HepG2 (cell line): Measurements from ENCODE around the gene CTNNA2. TPM values are rescaled to one million over a fixed set of nuclear protein-coding genes. Genes with fewer than 3 reads are reported as not detected.

Experiments
- ATAC-seq: fragments of 200-7000 bp; cut with Tn5 transposase; 3 replicates; pipeline ENCODE4 v1.9.1; 2020; ENCODE audit warnings: mild to moderate bottlenecking, moderate library complexity
- BruUV-seq: library from RNA; stranded (reverse); fragments of 400-500 nt; replicated peaks from 2 replicates; lab custom pipeline; 2021; lab: Mats Ljungman, UMichigan
- CTCF ChIA-PET: fragments of 300-600 bp; formaldehyde crosslinking; extraction: SDS; loops from one replicate; lab custom pipeline; 2021; ENCODE audit warnings: low total read pairs, inconsistent platforms, low intra/inter-chr PET ratio; lab: Yijun Ruan, JAX
- POLR2A ChIA-PET: fragments of 350-600 bp; sonication (Branson Sonifier 250); formaldehyde crosslinking; loops from one replicate; lab custom pipeline; 2020; ENCODE audit warnings: antibody characterized with exemption, inconsistent platforms; lab: Yijun Ruan, JAX
- DNase-seq: peaks from one replicate; pipeline ENCODE4 v3.0.0-alpha.2; 2015; ENCODE audit warnings: low spot score
- FAIRE-seq: peaks from 3 replicates; lab custom pipeline; 2011; peaks lifted over from hg19 to GRCh38; lab: Jason Lieb, UNC
- H2AFZ ChIP-seq: one replicate; pipeline ENCODE4 v1.6.1; 2011; ENCODE audit warnings: low read length, inconsistent platforms
- H3K27ac ChIP-seq: fragments of 300-600 bp; 3 replicates; pipeline ENCODE4 v1.8.0; 2011; ENCODE audit warnings: mixed run types, mild to moderate bottlenecking, mixed read lengths, low read length, inconsistent platforms; ENCODE audit not compliant: insufficient read depth; ENCODE audit errors: extremely low read length
- H3K27me3 ChIP-seq, 2 experiments: fragments of 200-600 bp in 1 of 2; 2 replicates in 1 of 2; 3 replicates in 1 of 2; pipeline versions ENCODE4 v1.6.0 to v1.8.0; 2011; ENCODE audit warnings: low read length in 2 of 2, mild to moderate bottlenecking in 2 of 2, moderate library complexity in 2 of 2, inconsistent platforms in 1 of 2; ENCODE audit not compliant: insufficient read depth in 2 of 2, control insufficient read depth in 1 of 2
- H3K36me3 ChIP-seq, 2 experiments: fragments of 200-600 bp in 1 of 2; replicated peaks in 1 of 2; 2 replicates in 1 of 2; 3 replicates in 1 of 2; pipeline versions ENCODE4 v1.5.1 to v1.8.0; 2011; ENCODE audit warnings: low read length in 2 of 2, inconsistent platforms in 1 of 2; ENCODE audit not compliant: insufficient read depth in 2 of 2, control insufficient read depth in 1 of 2
- H3K4me1 ChIP-seq: 2 replicates; pipeline ENCODE4 v1.5.1; 2012; ENCODE audit warnings: low read length, inconsistent platforms; ENCODE audit not compliant: insufficient read depth
- H3K4me2 ChIP-seq: 2 replicates; pipeline ENCODE4 v1.6.0; 2011; ENCODE audit warnings: low read depth, low read length, inconsistent platforms
- H3K4me3 ChIP-seq, 3 experiments: fragments of 200-600 bp in 1 of 3; sonication (generic), shearing (Covaris generic) in 1 of 3; replicated peaks in 1 of 3; 2 replicates each; pipeline ENCODE4 v1.5.1; 2011 to 2016; ENCODE audit warnings: low read length in 3 of 3, inconsistent platforms in 2 of 3, low read depth in 2 of 3, mild to moderate bottlenecking in 2 of 3, control low read depth in 1 of 3, mixed read lengths in 1 of 3; ENCODE audit not compliant: insufficient read depth in 1 of 3
- H3K79me2 ChIP-seq: one replicate; pipeline ENCODE4 v1.6.1; 2011; ENCODE audit warnings: low read length, inconsistent platforms; ENCODE audit not compliant: insufficient read depth
- H3K9ac ChIP-seq: 2 replicates; pipeline ENCODE4 v1.6.0; 2011; ENCODE audit warnings: mild to moderate bottlenecking, low read depth, low read length, inconsistent platforms; ENCODE audit not compliant: insufficient read depth
- H3K9me3 ChIP-seq: 2 replicates; pipeline ENCODE4 v1.5.1; 2012; ENCODE audit warnings: mild to moderate bottlenecking, low read length
- H4K20me1 ChIP-seq: 2 replicates; pipeline ENCODE4 v1.6.0; 2011; ENCODE audit warnings: inconsistent platforms, mild to moderate bottlenecking, low read length, moderate library complexity; ENCODE audit not compliant: insufficient read depth
- CEBPB ChIP-seq: IDR thresholded peaks from 2 replicates; pipeline ENCODE4 v1.6.1; 2011; ENCODE audit warnings: low read depth, low read length, improper control_type of control experiment, borderline replicate concordance
- CEBPG ChIP-seq: IDR thresholded peaks from 2 replicates; pipeline ENCODE4 v1.6.1; 2016
- HNF4A ChIP-seq: sonication (generic); formaldehyde crosslinking; IDR thresholded peaks from 2 replicates; pipeline ENCODE4 v1.4.0; 2020; ENCODE audit warnings: missing genetic modification reagents
- PPARG ChIP-seq: conservative IDR thresholded peaks from 2 replicates; pipeline ENCODE4 v1.6.1; 2016; ENCODE audit warnings: missing biosample characterization, missing genetic modification reagents
- SOX6 ChIP-seq, 2 experiments: fragments of 450-650 bp in 1 of 2; sonication (generic) in 1 of 2; formaldehyde crosslinking in 1 of 2; IDR thresholded peaks; 2 replicates each; pipeline versions ENCODE4 v1.4.0 to v1.6.1; 2017 to 2020; ENCODE audit warnings: antibody characterized with exemption in 1 of 2, mild to moderate bottlenecking in 1 of 2, missing genetic modification reagents in 1 of 2
- YEATS4 ChIP-seq: sonication (generic); formaldehyde crosslinking; IDR thresholded peaks from 2 replicates; pipeline ENCODE4 v1.4.0; 2020; ENCODE audit warnings: missing genetic modification reagents, borderline replicate concordance
- WGBS: methylation state at CpG from one replicate; pipeline ENCODE4 v1.1.6; 2017; ENCODE audit warnings: low lambda C conversion rate; 5-methylcytosine and 5-hydroxymethylcytosine counted together
- in situ Hi-C: cut with HindIII; loops from 2 replicates; pipeline ENCODE4 v1.10.0; 2017; ENCODE audit warnings: low pct_unique_long_range_greater_than_20kb; ENCODE audit not compliant: extremely low pct_ligation_motif_present
- intact Hi-C: fragments of 100-400 bp; cut with micrococcal nuclease; formaldehyde crosslinking; loops from one replicate; pipeline ENCODE4 v1.10.0; 2022; ENCODE audit not compliant: unreplicated experiment
- polyA plus RNA-seq, 8 experiments: library from polyadenylated mRNA; depleted of rRNA in 3 of 8; stranded (reverse) in 7 of 8; unstranded in 1 of 8; fragments of >200 nt; fragmentation: Illumina TruSeq in 4 of 8; extraction: Trizol in 4 of 8; gene quantifications; 2 replicates each; pipeline versions ENCODE4 v1.2.1 to v1.2.3, GENCODE V29; 2011 to 2016; ENCODE audit warnings: low read depth in 4 of 8, missing spikeins in 1 of 8, mixed read lengths in 1 of 8; ENCODE audit not compliant: insufficient read depth in 1 of 8
- total RNA-seq, 5 experiments: library from RNA; depleted of rRNA; stranded (reverse); fragments of >200 nt; fragmentation: Illumina TruSeq; extraction: Trizol; gene quantifications; 2 replicates each; pipeline ENCODE4 v1.2.3, GENCODE V29; 2016; ENCODE audit warnings: low read depth in 1 of 5
- TF ChIP-seq, protein P1 (sequence below): sonication (generic); formaldehyde crosslinking; IDR thresholded peaks from 2 replicates; pipeline ENCODE4 v1.4.0; 2020; ENCODE audit warnings: missing genetic modification reagents
- TF ChIP-seq, protein P2 (sequence below): sonication (generic); formaldehyde crosslinking; IDR thresholded peaks from 2 replicates; pipeline ENCODE4 v1.4.0; 2020; ENCODE audit warnings: missing genetic modification reagents, borderline replicate concordance
- TF ChIP-seq, protein P3 (sequence below): IDR thresholded peaks from 2 replicates; pipeline ENCODE4 v1.6.1; 2016

Gene CTNNA2
- total and polyA plus RNA-seq, 2 of the 13 experiments (the other 11 are each of a cell fraction or from before 2014, with no cell fraction given): not detected

DNA sequence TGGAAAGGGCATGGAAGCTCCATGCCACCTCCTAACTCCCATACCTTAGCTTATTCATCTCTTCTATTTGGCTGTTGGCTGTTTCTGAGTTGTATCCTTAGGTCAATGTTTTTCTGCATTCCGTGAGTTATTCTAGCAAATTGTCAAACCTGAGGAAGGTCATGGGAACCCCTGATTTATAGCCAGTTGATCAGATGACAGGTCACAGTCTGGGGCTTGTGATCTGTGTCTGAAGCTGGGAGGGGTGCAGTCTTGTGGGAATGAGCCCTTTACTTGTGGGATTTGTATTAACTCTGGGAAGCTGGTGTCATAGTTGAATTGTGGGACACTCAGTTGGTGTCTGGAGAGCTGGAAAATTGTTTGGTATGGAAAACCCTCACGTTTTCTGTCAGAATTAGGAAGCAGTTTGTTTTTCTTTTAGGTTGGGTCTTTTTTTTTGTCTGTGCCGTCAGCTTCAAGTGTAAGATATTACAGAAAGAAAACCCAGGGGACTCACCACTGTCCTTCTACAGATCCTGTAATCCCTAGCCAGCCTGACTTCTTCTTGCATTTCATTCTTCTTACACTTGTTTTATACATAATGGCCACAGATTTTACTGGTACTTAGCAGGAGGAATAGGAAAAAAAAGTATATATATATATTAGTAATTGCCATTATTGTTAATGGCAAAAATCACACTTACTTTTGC, 653.8 kb downstream of the CTNNA2 start (continued):
- TF ChIP-seq, protein P1, sequence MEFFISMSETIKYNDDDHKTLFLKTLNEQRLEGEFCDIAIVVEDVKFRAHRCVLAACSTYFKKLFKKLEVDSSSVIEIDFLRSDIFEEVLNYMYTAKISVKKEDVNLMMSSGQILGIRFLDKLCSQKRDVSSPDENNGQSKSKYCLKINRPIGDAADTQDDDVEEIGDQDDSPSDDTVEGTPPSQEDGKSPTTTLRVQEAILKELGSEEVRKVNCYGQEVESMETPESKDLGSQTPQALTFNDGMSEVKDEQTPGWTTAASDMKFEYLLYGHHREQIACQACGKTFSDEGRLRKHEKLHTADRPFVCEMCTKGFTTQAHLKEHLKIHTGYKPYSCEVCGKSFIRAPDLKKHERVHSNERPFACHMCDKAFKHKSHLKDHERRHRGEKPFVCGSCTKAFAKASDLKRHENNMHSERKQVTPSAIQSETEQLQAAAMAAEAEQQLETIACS: no peak
- TF ChIP-seq, protein P2, sequence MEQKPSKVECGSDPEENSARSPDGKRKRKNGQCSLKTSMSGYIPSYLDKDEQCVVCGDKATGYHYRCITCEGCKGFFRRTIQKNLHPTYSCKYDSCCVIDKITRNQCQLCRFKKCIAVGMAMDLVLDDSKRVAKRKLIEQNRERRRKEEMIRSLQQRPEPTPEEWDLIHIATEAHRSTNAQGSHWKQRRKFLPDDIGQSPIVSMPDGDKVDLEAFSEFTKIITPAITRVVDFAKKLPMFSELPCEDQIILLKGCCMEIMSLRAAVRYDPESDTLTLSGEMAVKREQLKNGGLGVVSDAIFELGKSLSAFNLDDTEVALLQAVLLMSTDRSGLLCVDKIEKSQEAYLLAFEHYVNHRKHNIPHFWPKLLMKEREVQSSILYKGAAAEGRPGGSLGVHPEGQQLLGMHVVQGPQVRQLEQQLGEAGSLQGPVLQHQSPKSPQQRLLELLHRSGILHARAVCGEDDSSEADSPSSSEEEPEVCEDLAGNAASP (CRISPR knock-in tag): no peak

DNA sequence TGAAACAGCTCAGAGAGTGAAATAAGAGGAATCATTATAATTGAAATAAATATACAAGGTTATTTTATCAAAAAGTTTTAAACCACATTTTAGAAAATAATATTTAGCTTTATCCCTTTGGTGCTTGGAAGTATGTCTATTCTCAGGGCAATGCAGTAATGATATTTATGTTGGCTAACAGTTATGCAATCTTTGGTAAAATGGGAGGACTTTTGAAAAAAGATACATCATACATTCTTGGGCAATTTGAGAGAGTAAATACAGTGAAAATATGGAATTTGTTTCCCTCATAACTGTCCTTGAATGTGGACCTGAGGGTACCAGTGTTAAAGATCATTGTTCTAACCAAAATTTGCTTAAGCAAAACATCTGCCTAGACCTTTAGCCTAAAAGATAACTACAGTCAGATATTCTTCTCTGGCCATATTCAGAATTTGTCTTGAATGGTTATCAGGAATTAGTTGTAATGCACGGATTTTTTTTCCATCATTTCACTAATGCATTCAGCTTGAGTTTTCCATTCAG, 654.5 kb downstream of the CTNNA2 start:
- intact Hi-C loops (no loop called here), in situ Hi-C loops (no loop called here)
- ATAC-seq (peak; percentile 65), DNase-seq (peak; percentile 33), FAIRE-seq (no peak)
- ChIA-PET CTCF (no interaction called here), POLR2A (no interaction called here)
- 0% methylated on average over 1 of the region's 1 CpG for WGBS
- Histone ChIP-seq H3K4me1 (peaks cover 7% of the 10 kb centered on the region; the same call in 1 of the 2 replicates), H3K79me2 (no peaks in the 10 kb centered on the region), H3K9ac (no peak overlapping the region), H3K27ac (no peak overlapping the region), H2AFZ (no peak overlapping the region), H3K4me2 (no peak overlapping the region), H3K4me3 (no peak overlapping the region), H3K9me3 (peaks cover 56% of the 10 kb centered on the region), H4K20me1 (no peaks in the 10 kb centered on the region), H3K27me3 (no peaks in the 10 kb centered on the region), H3K36me3 (no peaks in the 10 kb centered on the region)
- no TSS peak for BruUV-seq
- TF ChIP-seq CEBPG (CRISPR knock-in tag) (peak; percentile 33; the same call in 1 of the 2 replicates), YEATS4 (CRISPR knock-in tag) (no peak), CEBPB (peak; percentile 72; the same call in 1 of the 2 replicates), HNF4A (CRISPR knock-in tag) (peak; percentile 56), PPARG (CRISPR knock-in tag) (0 out of 2 replicates have a peak, but pooled peaks have one; percentile 30), SOX6 (IDR thresholded peaks at IDR 0.05) (no peak), SOX6 (CRISPR knock-in tag; IDR thresholded peaks at IDR 0.05) (peak; percentile 43; the same call in 1 of the 2 replicates)
- TF ChIP-seq, protein P3, sequence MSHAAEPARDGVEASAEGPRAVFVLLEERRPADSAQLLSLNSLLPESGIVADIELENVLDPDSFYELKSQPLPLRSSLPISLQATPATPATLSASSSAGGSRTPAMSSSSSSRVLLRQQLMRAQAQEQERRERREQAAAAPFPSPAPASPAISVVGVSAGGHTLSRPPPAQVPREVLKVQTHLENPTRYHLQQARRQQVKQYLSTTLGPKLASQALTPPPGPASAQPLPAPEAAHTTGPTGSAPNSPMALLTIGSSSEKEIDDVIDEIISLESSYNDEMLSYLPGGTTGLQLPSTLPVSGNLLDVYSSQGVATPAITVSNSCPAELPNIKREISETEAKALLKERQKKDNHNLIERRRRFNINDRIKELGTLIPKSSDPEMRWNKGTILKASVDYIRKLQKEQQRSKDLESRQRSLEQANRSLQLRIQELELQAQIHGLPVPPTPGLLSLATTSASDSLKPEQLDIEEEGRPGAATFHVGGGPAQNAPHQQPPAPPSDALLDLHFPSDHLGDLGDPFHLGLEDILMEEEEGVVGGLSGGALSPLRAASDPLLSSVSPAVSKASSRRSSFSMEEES (CRISPR knock-in tag): no peak
